WTC11 (cell line): ENCODE results near the gene MRGPRF. TPM values are rescaled to one million over a fixed set of nuclear protein-coding genes. Genes with fewer than 3 reads are reported as not detected.

ENCODE experiments used
- ATAC-seq: fragments of 200-7000 bp; cut with Tn5 transposase; 2 replicates; pipeline ENCODE4 v1.10.0; 2021; ENCODE audit warnings: mild to moderate bottlenecking, moderate library complexity
- CTCF ChIA-PET: fragments of 300-600 bp; sonication (Branson Sonifier 250); formaldehyde crosslinking; loops from one replicate; lab custom pipeline; 2021; ENCODE audit warnings: antibody characterized with exemption; lab: Charles Lee
- POLR2A ChIA-PET: fragments of 350-600 bp; sonication (Branson Sonifier 250); formaldehyde crosslinking; loops from one replicate; lab custom pipeline; 2021; ENCODE audit warnings: antibody characterized with exemption; lab: Charles Lee
- DNase-seq: peaks from one replicate; pipeline ENCODE4 v3.0.0; 2021; ENCODE audit warnings: low spot score
- H3K27ac Mint-ChIP-seq: 2 replicates; pipeline ENCODE4 v1.8.0; 2021; ENCODE audit warnings: mixed read lengths
- H3K27me3 Mint-ChIP-seq: 2 replicates; pipeline ENCODE4 v1.8.0; 2021; ENCODE audit warnings: low read depth, mild to moderate bottlenecking, moderate library complexity, mixed read lengths
- H3K36me3 Mint-ChIP-seq: 2 replicates; pipeline ENCODE4 v1.8.0; 2021; ENCODE audit warnings: mixed read lengths
- H3K4me1 Mint-ChIP-seq: 2 replicates; pipeline ENCODE4 v1.8.0; 2022; ENCODE audit warnings: mixed read lengths
- H3K4me3 Mint-ChIP-seq: 2 replicates; pipeline ENCODE4 v1.8.0; 2021; ENCODE audit warnings: mild to moderate bottlenecking, moderate library complexity, mixed read lengths
- H3K9me3 Mint-ChIP-seq: 2 replicates; pipeline ENCODE4 v1.8.0; 2021; ENCODE audit warnings: mixed read lengths
- CBFB ChIP-seq: sonication (generic); formaldehyde crosslinking; IDR thresholded peaks from 2 replicates; pipeline ENCODE4 v1.8.1; 2022; ENCODE audit warnings: mild to moderate bottlenecking, low read depth, missing genetic modification reagents
- CREM ChIP-seq: sonication (generic); formaldehyde crosslinking; IDR thresholded peaks from 2 replicates; pipeline ENCODE4 v1.8.1; 2022; ENCODE audit warnings: mild to moderate bottlenecking, missing genetic modification reagents, moderate library complexity
- CTCF ChIP-seq: fragments of 200-600 bp; IDR thresholded peaks from 2 replicates; pipeline ENCODE4 v1.8.0; 2022; ENCODE audit warnings: antibody characterized with exemption
- FOXP1 ChIP-seq: sonication (generic); formaldehyde crosslinking; IDR thresholded peaks from 2 replicates; pipeline ENCODE4 v1.8.0; 2022; ENCODE audit warnings: missing genetic modification reagents, mild to moderate bottlenecking, moderate library complexity, borderline replicate concordance
- KAT7 ChIP-seq: sonication (generic); formaldehyde crosslinking; IDR thresholded peaks from 2 replicates; pipeline ENCODE4 v1.8.1; 2023; ENCODE audit warnings: missing genetic modification reagents, mild to moderate bottlenecking, borderline replicate concordance
- MAX ChIP-seq: sonication (generic); formaldehyde crosslinking; IDR thresholded peaks from 2 replicates; pipeline ENCODE4 v1.8.0; 2022; ENCODE audit warnings: mild to moderate bottlenecking, missing genetic modification reagents
- NFATC4 ChIP-seq: fragments of 250-450 bp; sonication (Bioruptor Pico); IDR thresholded peaks from 2 replicates; pipeline ENCODE4 v1.9.0; 2021; ENCODE audit warnings: mild to moderate bottlenecking
- NFYB ChIP-seq: sonication (generic); formaldehyde crosslinking; conservative IDR thresholded peaks from 2 replicates; pipeline ENCODE4 v1.8.0; 2022; ENCODE audit warnings: low read depth, missing genetic modification reagents
- RELA ChIP-seq: sonication (generic); formaldehyde crosslinking; IDR thresholded peaks from 2 replicates; pipeline ENCODE4 v1.8.1; 2022; ENCODE audit warnings: missing genetic modification reagents, mild to moderate bottlenecking, borderline replicate concordance
- TEAD4 ChIP-seq: sonication (generic); formaldehyde crosslinking; IDR thresholded peaks from 2 replicates; pipeline ENCODE4 v1.8.0; 2022; ENCODE audit warnings: mild to moderate bottlenecking, missing genetic modification reagents
- ZNF317 ChIP-seq: sonication (generic); formaldehyde crosslinking; IDR thresholded peaks from 2 replicates; pipeline ENCODE4 v1.8.1; 2023; ENCODE audit warnings: low read depth, mild to moderate bottlenecking, moderate library complexity, missing genetic modification reagents, borderline replicate concordance
- total RNA-seq: library from RNA; stranded (reverse); gene quantifications from 3 replicates; pipeline ENCODE4 v1.2.3, GENCODE V29; 2021
- TF ChIP-seq, protein P1 (sequence below): fragments of 250-450 bp; sonication (Bioruptor Pico); IDR thresholded peaks from 2 replicates; pipeline ENCODE4 v1.9.0; 2021; ENCODE audit warnings: mild to moderate bottlenecking

MRGPRF gene
- total RNA-seq, 1 experiment from 2014 or later, result 3.8 TPM

DNA sequence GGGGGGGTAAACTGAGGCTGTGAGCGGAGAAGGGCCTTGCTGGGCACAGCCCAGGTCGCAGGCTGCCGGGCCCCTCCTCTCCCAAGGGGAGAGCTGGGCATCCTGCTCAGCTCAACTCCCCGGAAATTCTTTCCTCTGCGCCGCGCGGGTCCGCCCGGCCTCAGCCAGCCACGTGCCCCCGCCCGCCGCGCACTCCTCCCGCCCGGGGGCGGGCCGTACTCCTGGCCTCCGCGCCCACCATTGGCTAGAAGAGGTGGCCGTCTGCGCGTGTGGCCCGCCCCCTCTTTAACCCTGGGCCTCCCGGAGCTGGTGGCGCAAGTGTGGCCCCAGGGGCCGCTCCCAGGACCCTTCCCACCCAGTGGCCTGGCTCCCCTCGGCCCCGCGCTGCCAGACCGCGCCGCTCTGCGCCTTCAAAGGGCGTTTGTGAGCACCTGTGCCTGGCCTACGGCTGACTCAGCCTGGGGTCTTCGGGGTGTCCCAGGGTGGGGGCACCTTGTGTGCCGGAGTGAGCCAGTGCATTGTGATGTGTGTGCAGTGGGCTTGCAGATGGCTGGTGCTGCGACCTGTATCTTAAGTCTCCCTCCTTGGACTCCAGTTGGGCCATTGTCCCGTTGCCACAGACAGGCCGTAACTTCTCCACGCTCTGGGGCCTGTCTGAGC is 2.0 kb downstream of the MRGPRF start (continued):
- TF ChIP-seq, protein P1, sequence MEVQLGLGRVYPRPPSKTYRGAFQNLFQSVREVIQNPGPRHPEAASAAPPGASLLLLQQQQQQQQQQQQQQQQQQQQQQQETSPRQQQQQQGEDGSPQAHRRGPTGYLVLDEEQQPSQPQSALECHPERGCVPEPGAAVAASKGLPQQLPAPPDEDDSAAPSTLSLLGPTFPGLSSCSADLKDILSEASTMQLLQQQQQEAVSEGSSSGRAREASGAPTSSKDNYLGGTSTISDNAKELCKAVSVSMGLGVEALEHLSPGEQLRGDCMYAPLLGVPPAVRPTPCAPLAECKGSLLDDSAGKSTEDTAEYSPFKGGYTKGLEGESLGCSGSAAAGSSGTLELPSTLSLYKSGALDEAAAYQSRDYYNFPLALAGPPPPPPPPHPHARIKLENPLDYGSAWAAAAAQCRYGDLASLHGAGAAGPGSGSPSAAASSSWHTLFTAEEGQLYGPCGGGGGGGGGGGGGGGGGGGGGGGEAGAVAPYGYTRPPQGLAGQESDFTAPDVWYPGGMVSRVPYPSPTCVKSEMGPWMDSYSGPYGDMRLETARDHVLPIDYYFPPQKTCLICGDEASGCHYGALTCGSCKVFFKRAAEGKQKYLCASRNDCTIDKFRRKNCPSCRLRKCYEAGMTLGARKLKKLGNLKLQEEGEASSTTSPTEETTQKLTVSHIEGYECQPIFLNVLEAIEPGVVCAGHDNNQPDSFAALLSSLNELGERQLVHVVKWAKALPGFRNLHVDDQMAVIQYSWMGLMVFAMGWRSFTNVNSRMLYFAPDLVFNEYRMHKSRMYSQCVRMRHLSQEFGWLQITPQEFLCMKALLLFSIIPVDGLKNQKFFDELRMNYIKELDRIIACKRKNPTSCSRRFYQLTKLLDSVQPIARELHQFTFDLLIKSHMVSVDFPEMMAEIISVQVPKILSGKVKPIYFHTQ (CRISPR knock-in tag), result no peak
- no peak for TF ChIP-seq ZNF317
- TF ChIP-seq KAT7, result no peak
- TF ChIP-seq TEAD4 (CRISPR knock-in tag), result no peak
- TF ChIP-seq NFATC4, result no peak
- TF ChIP-seq CREM (CRISPR knock-in tag), result no peak
- no peak for TF ChIP-seq CBFB (CRISPR knock-in tag)
- no peak for TF ChIP-seq RELA (CRISPR knock-in tag)
- no peak for TF ChIP-seq CTCF
- peak; percentile 77; the same call in 1 of the 2 replicates for TF ChIP-seq MAX (CRISPR knock-in tag)

DNA sequence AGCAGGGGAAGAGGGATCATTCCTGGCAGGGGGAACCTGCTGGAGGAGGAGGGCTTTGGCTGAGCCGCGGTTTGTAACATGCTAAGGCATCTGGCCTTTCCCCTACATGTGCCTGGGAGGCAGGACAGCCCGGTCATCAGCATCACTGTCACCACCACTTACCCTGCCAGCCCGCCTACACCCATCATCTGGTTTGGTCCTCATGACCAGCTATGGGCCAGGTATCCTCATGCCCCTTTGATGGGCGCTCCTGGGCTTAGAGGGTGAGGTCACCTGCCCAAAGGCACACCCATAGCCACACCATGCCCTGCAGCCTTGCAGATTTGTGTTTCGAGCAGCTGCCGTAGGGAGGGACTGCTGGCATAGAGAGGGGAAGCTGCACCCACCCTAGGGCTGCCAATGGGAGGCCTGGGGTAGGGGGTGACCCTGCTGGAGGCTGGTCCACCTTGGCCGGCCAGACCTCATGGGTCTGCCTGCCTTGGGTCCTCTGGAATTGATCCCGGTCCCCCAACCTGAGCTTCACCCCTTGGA is 2.6 kb downstream of the MRGPRF start:
- ATAC-seq, result no peak
- no peaks in the 10 kb centered on the region for H3K9me3 Mint-ChIP-seq
- ChIA-PET CTCF (interaction anchor here (0.6 to 6.6 kb wide), 8 partner anchors 10 to 76 kb away, joined by 3 to 50 read pairs (median 12); partner anchors contain the start of gene TPCN2), POLR2A (interaction anchor here (1.0 kb wide), 1 partner anchor 32 kb away, joined by 3 read pairs; no protein-coding TSS in a partner anchor)
- peak overlapping the region; percentile 10 for H3K4me3 Mint-ChIP-seq
- H3K36me3 Mint-ChIP-seq, result no peaks in the 10 kb centered on the region
- H3K27me3 Mint-ChIP-seq, result peaks cover 5% of the 10 kb centered on the region
- H3K4me1 Mint-ChIP-seq, result peaks cover 41% of the 10 kb centered on the region
- H3K27ac Mint-ChIP-seq, result no peak overlapping the region
- DNase-seq, result no peak
- TF ChIP-seq MAX (CRISPR knock-in tag), result no peak
- no peak for TF ChIP-seq FOXP1

- Mint-ChIP-seq H3K36me3 (no peaks in the 10 kb centered on the region), H3K4me3 (no peak overlapping the region), H3K4me1 (peaks cover 37% of the 10 kb centered on the region), H3K27me3 (peaks cover 5% of the 10 kb centered on the region), H3K9me3 (no peaks in the 10 kb centered on the region), H3K27ac (no peak overlapping the region)
- DNase-seq (no peak), ATAC-seq (no peak)
- CTCF ChIA-PET, result interaction anchor here (0.5 to 6.6 kb wide), 5 partner anchors 35 to 946 kb away, joined by 3 to 50 read pairs (median 18); partner anchors contain the start of gene TPCN2
- POLR2A ChIA-PET, result no interaction called here
- TF ChIP-seq NFYB (CRISPR knock-in tag), result no peak
Measured at GRCh38 chr11:69009441-69010211, 3.4 kb downstream of the MRGPRF start.
